Putamen (tissue), 1 donor: Measurements from ENCODE around the gene ST7L.

Experiments used
- DNase-seq: peaks from one replicate; pipeline ENCODE4 v3.0.0-alpha.2; 2016; ENCODE audit warnings: low spot score

The ST7L gene

DNA sequence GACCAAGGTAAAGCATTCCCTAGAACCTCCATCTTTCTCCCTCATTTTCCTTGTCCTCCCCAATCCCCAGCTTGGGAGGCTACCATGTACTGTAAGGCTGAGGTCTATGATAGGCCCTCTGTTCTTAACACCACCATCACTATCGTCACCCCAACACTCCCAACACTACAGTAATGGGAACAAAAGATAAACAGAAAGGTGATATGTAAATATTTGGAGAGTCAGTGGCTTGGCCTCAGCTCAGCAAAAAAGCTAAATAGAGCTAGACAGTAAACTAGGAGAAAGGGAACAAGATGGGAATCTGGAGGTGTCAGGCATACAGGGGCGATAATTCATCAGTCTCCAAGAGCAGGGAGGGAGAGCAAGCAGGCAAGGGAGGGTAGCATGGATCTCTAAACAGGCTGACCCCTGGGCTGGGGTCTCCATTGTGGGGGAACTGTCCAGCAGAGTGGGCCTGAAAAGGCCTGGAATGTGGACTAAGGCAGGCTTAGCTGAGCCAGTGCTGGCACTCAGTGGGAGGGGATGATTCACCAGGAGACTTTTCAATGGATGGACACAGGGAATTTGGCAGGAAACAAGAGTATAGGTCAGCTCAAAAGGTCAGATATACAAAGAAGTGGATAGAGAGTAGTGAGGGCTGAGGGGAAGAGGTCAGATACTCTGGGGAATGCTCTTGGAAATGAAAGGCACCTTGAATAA lies 103.5 kb downstream of the ST7L start:
- no peak for DNase-seq

DNA sequence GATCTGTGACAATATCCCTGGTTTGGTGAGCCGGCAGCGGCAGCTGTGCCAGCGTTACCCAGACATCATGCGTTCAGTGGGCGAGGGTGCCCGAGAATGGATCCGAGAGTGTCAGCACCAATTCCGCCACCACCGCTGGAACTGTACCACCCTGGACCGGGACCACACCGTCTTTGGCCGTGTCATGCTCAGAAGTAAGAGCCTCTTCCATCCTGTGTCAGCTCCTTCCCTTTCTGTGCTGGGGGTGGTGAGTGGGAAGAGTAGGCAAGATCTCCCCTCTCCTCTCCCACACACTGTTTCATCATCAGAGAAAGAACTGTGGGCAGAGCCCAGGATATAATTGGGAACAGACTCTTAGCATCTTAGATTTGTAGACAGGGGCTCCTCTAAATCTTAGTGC lies 104.0 kb downstream of the ST7L start:
- DNase-seq, result peak; percentile 58

DNA sequence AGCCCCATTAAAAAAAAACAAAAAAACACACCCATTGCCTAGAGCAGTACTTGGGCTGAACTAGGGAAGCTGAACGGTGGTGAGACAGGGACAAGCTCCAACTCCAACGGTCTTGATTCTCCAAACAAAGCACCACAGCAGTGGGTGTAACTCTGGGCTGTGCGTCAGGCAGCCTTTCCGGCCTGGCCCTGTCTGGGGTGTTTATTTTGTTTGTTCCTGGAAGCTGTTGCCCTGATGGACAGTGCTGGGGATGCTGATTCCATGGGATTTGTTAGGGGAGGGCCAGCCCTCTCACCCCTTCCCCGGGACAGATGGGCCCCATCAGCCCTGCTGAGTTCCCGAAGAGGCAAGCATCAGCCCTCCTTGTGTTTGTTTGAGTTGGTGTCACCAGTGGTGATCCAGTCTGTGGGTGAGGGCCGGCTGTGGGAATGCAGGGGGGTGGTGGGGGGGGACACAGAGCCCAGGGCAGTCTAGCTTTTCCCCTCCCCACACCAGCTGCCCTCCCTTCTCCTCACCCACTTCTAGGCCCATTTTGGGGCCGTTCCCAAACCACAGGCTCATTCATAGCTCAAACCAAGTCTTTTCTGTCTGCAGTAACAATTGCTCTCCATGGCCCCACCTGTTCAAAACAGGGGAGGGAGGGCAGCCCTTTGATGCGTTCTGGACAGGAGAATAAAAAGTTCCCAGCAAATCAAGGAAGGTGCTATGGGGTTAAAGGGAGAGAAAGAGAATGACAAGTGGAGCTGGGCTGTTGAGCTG lies 105.7 kb downstream of the ST7L start:
- DNase-seq, result no peak

DNA sequence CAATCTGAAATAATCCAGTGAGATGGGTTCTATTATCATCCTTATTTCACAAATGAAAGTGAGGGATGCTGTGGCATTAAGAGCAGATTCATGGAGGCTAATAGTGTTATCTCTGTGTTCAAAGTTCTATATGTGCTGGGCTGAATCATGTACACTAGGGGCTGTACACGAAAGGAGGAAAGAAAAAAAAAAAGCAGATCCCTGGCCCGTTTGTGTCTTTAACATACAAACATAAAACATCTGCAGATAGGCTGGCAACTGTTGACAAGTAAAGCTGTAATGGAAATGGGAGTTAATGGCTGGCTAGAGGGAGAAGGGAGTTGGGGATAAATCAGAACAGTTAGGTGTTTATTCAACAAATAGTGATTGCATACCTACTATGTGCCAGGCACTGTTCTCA lies 107.0 kb downstream of the ST7L start:
- no peak for DNase-seq

DNA sequence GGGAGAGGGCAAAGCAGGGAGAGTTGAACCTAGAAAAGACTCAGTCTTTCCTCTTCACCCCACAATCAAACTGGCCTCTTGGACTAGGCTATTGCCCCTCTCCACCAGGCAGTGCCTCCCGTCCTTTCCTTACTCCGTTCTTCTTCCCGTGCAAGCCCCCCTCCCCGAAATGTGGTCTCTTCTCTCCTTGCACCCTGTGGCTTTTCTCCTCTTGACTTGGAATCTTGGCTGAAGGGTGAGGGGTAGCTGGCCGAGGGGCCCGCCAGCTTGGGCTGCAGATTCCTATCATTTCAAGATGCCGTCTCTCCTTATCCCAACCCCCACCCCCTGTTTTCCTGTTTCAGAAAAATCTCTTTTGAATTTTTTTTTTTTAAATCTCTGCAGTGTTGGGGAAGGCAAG lies 108.6 kb downstream of the ST7L start:
- no peak for DNase-seq

DNA sequence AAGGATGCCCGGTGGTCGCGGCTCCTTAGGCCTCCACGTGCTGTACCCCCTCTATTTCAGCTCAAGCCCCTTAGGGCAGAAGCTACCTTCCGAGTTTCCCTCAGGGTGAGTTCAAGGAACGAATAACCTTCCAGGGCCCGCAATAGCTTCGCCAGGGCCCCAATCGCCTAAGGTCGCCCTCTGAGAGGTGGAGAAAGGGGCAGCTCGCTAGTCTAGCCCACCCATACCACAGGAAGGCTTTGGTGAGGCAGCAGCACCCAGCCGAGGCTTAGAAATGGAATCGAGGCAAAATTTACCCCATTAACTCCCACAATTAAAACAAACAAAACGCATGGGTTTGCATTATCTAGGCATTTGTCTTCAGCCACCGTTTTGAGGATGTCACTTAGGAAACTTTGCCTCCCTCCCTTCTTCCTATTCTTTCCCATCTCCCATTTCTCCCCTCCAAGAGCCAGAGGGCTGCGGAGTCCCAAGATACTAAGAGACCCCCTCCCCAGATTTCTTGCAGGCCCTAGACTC lies 109.2 kb downstream of the ST7L start:
- DNase-seq, result no peak

DNA sequence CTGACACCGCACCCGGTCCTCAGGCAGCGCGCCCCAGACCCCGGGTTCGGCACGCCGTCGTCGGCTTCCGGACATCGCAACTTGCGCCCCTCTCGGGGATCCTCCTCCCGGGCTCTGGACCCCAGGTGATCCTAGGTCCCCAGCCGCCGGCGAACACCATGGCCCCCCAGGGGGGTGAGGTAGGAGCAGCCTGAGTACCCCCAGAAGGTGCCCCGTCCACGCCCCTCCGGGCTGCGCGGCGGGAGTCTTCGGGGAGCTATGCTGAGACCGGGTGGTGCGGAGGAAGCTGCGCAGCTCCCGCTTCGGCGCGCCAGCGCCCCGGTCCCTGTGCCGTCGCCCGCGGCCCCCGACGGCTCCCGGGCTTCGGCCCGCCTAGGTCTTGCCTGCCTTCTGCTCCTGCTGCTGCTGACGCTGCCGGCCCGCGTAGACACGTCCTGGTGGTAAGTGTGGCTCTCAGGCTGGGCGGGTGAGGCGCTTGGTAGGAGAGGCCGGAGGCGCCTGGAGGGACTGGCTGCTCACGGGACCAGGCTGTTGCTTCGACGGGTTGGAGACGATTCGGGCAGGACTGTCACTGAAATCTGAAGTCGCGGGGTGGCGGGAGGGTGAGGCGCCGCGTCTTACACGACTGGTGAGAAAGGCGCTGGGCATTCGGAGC lies 109.8 kb downstream of the ST7L start:
- no peak for DNase-seq

DNA sequence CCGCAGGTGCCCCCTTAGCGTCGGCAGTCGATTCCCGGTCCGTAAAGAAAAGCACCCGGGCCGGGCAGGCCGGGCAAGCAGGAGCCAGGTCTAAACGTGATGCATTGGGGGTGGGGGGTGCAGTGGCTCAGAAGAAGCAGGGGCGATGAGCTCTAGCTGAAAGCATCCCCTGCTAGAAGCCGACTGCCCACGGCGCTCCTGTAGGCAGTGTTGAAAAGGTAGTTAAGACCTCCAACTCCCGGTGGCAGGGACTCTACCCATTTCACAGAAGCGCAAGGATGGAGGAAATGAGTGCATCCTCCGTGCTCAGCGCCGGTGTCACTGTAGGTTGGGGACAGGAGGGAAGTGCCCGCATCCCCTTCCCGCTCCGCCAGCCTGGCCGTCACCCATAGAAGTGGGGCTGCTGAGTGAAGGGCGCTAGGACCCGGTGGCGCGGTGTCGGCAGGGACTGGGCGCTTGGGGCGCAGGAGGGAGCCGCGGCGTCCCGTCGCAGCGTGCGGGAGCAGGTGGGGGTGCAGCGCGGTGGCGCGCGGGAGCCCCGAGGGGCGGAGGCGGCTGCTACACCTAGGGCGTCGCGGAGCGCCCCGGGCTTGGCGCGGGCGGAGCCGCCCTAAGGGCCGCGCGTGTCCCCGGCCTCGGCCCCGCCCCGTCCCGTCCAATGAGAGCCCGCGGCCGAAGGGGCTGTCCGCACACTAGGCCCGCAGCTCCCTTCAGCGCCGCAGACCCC lies 110.5 kb downstream of the ST7L start, which contains the start of gene WNT2B:
Gene WNT2B (plus strand): TSS at position 688 of the 727 bp plus-strand sequence. CDS start 298 bp downstream, outside the sequence.
- DNase-seq, result peak; percentile 41

DNA sequence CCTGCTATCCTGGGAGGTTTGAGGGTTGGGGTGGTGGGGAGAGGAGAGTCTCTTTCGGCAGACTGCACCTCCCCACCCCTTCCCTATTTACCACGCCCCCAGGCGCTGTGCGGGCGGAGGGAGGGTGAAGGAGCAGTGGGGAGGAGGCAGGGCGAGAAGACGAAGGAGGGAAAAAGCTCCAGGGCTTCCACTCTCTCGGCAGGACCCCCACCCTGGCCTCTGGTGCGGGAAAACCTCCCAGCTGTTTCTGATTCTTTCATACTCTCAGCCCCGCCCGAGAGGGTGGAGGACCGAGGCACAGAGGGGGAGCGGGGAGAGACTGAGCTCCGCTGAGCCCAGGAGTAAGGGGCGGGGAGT lies 111.0 kb downstream of the ST7L start:
- no peak for DNase-seq

DNA sequence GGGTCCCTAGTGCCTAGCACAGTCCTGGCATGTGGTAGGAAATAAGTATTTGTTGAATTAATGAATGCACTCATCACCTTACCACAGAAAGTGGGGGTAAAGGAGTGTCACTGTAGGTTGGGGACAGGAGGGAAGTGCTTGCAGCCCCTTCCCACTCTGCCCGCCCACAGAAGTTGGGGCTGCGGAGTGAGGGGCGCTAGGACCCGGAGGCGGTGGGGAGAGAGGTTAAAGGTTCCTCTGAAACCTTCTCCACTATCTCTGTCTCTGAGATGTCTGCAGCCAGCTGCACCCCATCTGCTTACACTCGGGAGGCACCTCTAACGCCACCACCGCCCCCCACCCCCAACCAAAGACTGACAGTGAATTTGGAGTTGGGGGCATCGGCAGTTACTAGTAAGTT lies 111.6 kb downstream of the ST7L start:
- no peak for DNase-seq

DNA sequence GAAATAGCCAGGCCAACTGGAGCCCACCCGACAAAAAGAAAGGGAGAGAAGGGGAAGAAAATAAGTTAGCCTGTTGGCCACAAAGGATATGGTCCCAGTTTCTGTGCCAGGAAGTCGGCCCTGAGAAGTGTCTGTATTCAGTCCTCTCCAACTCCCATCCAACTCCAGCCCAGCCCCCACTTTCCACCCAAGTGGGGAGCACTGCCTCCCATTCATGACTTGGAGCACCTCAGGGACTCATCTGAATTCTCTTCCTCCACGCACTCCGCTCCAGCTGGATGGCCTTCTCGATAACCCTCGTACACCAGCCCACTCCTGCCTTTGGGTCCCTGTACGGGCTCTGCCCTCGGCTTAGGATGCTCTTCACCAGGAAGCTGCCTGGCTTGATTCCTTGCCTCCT lies 112.2 kb downstream of the ST7L start:
- no peak for DNase-seq

DNA sequence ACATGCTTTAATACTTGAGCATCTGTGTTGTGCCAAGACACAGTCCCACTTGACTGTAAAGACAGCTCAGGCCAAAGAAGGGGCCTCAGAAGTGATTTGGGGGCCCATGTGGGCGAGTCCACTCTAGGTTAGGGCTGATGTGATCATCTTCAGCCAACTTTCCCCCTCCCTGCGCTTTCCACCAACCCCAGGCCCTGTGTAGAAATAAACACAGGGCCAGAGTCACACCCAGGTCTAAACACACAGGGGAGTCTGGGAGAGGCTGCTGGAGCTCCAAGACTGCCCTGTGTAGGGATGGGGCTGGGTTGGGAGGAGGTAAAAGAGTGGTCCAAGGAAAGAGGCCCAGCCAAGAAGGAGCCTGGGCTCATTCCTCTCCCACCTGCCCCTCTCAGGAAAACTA lies 112.6 kb downstream of the ST7L start:
- no peak for DNase-seq

DNA sequence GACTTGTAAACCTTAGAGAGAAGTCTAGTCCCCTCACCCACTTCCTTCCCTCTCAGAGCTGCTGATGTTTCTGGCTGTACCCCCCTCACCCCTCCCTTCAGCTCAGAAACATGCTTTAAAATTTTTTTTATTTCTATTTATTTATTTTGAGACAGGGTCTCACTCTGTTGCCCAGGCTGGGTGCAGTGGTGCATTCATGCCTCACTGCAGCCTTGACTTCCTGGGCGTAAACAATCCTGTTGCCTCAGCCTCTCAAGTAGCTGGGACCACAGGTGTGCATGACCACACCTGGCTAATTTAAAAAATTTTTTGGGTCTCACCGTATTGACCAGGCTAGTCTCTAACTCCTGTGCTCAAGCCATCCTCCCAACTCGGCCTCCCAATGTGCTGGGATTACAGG lies 113.1 kb downstream of the ST7L start:
- no peak for DNase-seq

DNA sequence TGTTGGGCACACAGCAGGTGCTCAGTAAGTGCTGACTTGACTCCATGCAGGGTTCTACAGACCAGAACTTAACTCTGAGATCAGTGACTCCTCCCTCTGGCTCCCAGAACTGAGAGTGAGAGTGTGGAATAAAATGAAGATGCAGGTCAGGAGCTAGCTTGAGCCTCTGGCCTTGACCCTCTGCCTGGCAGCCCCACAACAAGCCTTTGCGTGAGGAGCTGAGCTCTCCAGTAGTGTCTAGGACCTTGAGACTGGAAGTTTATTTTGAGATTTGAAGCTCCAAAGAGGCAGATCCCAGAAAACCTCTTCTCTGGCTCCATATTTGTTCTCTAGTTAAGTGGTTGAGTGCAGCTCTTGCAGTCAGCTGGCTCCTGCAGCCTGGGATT lies 113.5 kb downstream of the ST7L start:
- DNase-seq, result no peak

DNA sequence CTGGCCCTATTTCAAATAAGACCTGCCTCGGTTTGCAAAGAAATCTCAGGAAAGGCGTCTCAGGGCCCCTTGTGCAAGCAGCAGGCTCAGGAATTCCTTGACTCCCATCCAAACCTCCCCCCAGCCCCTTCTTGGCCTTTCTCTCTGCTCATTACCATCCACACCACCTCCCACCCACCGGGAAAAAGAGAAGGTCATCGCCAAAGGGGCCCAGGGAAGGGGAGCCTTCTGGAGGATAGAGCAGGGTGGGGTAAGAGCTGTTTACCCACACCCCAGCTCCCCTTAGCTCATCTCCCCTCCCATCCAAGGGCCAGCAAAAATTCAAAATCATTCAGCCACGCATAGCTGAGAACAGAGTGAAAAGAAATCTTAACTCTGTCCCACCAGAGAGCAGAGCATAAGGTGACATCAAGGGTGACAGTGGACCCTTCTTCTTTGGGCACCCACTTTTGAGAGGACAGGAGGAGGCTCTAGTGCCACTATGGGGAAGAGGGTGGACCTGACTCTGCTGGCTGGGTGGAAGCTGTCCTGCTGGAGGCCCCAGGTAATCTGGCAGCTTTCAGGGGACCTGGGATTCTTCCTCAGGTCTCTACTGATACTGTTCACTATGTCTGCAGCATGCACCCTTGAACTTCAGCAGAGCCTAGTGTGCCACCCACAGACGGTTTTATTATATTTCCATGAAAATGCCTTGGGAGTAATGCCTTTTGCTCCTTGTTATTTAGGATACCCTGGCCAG lies 114.1 kb downstream of the ST7L start:
- DNase-seq, result no peak

DNA sequence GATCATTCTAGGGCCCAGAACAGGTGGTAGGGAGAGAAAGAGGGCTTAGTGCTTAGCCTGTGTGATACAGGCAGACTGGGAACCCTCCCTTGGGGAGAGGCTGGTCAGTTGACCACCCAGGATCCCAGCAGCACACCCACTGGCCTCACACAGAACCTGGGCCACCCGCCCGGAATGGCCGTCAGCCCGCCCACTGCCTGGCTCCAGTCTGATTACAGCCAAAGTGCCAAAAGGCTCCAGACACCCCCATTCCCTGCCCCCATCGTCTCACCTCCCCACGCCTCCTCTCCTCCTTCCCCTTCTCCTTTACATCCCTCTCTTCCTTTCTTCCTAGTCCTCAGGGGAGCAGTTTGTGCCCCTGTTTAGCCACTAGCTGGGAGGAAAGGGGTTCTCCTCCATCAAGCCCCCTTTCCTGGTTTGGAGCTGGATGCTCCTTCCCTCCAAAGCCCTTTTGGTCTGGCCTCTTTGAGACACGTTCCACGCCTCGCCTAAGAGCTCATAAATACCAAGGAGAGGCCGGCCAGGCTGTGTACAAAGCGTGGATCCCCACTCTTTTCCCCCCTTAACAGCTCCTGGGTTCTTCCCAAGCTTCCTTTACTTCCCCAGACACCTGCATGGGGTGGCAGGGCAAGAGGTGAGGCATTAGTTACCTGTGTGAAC lies 114.8 kb downstream of the ST7L start:
- DNase-seq, result no peak

DNA sequence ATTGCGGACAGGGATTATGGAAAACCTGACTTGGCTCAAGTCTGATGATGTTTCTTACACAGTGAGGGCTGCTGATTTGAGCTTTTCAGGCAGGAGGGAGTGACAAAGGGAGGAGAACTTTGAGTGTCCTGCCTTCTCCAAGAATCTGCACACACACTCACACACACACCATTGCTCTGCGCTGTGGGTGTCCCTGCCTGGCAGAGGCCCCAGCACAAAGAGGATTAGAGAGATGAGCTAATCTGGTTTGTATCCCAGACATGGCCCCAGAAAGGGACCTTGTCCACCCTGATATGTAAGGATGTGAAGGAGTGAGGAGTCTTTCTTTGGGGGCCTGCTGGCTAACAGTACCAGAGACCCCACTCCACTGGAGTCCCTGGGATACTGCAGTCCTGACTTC lies 116.1 kb downstream of the ST7L start:
- no peak for DNase-seq

DNA sequence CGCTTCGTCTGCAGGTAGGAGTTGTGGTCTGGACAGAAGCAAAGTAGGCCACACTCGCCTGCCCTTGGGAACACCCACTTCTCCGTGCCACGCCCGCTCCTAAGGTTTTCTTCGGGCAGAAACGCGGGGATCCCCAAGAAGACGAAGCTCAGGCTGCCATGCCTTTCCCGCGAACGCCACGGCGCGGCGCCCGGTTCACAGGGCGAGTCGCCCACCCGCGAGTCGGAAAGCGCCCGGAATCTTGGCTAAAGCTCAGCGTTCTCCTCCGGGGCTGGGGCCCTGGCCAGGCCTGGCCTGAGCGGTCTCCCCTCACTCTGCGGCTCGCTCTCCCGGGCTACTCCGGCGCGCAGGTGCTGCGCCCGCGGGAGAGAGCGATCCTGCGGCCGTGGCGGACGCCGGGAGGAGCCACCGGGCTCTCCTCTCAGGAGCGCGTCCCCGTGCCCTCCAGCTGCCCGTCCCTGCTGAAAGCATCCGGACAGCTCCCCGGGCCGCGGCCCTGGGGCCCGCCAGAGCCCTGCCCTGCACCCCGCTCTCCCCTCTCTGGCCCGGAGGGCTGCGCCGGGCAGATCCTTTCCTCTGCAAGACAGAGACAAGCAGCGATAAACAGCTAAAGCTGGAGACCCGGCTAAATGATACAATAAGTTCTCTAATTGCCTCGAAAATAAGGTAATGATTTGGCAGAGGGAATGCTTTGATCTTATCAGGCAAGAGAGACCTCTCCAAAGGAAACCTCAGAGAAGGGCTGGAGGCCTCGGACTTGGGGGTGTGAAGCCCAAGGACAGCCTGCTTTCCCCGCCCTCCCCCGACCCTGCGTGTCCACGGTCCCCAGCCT lies 116.9 kb downstream of the ST7L start:
- DNase-seq, result peak; percentile 62

DNA sequence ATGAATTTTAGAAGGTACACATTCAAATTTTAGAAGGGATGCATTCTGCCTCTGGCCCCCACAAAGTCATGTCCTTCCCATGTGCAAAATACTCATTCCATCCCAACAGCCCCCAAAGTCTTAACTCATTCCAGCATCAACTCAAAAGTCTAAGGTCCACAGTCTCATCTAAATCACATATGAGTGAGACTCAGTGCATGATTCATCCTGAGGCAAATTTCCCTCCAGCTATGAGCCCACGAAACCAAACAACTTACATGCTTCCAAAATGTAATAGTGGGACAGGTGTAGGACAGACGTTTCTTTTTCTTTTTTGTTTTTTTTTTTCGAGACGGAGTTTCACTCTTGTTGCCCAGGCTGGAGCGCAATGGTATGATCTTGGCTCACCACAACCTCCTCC lies 122.7 kb downstream of the ST7L start:
- DNase-seq, result no peak

DNA sequence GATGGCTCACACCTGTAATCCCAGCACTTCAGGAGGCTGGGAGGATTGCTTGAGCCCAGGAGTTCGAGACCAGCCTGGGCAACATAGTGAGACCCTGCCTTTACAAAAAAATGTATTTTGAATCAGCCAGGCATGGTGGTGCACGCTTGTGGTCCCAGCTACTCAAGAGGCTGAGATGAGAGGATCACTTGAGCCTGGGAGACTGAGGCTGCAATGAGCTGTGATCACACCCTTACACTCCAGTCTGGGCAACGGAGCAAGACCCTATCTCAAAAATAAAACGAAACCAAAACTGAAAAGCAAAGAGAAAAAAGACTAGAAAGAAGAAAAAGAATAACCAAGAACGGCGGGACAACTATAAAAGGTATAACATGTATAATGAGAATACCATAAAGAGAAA lies 125.6 kb downstream of the ST7L start:
- no peak for DNase-seq
